Vagina (tissue), 2 donors: ENCODE data around the gene OOEP.

Source experiments
- CTCF ChIP-seq, 3 experiments: fragments of 450-650 bp in 2 of 3; fragments of 200-600 bp in 1 of 3; sonication (generic) in 1 of 3; IDR thresholded peaks; one replicate each; pipeline ENCODE4 v1.5.1; 2017 to 2019; ENCODE audit warnings: antibody characterized with exemption in 3 of 3, mild to moderate bottlenecking in 2 of 3, moderate library complexity in 2 of 3
- POLR2A ChIP-seq, 2 donors: fragments of 450-650 bp; IDR thresholded peaks; one replicate each; pipeline ENCODE4 v1.6.1; 2017; ENCODE audit warnings: antibody characterized with exemption in 2 of 2, mild to moderate bottlenecking in 2 of 2, moderate library complexity in 2 of 2

- TF ChIP-seq CTCF (IDR thresholded peaks at IDR 0.05) (no peak), POLR2A (IDR thresholded peaks at IDR 0.05) (no peak)
Observed at GRCh38 chr6:73342174-73342573, 27.5 kb downstream of the OOEP start.
